ENCODE results near the gene OR2AK2.

Gene OR2AK2, protein sequence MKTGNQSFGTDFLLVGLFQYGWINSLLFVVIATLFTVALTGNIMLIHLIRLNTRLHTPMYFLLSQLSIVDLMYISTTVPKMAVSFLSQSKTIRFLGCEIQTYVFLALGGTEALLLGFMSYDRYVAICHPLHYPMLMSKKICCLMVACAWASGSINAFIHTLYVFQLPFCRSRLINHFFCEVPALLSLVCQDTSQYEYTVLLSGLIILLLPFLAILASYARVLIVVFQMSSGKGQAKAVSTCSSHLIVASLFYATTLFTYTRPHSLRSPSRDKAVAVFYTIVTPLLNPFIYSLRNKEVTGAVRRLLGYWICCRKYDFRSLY

DNA sequence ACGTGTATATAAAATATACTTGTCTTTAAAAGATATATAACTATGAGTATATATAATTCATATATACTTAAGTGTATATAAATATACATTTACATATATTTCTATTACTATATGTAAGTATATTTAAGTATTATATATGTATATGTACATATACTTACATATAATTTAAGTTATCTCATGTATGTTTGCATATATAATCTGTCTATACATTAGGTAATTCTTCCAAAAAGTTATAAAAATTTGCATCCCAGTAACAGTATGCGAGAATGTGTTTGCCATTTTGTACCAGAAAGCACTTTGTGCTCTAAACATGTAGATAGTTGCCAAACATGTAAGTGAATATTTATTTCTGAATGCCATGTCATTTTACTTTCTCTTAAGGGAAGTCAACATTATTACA is at the start of gene OR2AK2:
OR2AK2 (plus strand) TSS at position 301 of the 400 bp plus-strand sequence. CDS start 144 bp downstream, outside the sequence.
- DNase-seq (ENCODE audit: low read depth in 2 of 2), result no peak

DNA sequence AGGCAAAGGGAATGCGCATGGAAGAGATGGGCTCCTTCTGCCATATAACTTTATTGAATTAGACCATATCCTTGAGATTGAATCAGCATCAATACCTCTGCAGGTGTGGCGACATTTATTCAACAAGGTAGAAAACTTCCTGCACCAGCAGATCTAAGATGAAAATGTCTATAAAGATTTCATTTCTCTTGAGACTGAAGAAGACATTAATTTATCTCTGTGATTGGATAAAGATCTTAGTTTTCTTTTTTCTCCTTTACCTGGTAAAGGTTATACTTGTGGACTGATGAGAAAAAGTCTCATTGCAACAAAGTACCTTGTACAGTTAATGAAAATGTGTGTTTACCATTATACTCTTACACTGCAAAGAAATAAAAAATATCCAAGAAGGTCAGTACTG is 45.1 kb upstream of the OR2AK2 start, which contains the start of gene OR2T8:
OR2T8 (plus strand) TSS at position 301 of the 400 bp plus-strand sequence. CDS start 766 bp downstream, outside the sequence.
- no peak for DNase-seq (ENCODE audit: low read depth in 2 of 2)

DNA sequence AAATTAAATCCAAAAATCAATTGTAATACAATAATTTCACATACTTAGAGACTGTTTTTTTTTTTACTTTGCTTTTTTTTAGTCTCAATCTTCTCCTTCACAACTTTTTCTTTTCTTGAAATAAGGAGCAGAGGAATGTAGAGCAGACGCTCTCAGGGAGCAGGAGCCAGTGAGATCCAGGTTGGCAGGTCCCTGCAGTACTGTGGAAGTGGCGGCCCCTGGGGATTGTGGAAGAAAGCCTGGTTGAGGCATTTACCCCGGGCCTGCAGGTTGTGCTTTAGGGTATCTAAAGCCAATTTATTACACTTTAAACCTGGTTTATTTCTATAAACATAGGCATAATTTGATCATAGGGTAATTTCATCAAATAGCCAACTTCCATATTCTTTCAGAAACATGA is 41.1 kb upstream of the OR2AK2 start:
- no peak for DNase-seq (ENCODE audit: low read depth in 2 of 2)

DNA sequence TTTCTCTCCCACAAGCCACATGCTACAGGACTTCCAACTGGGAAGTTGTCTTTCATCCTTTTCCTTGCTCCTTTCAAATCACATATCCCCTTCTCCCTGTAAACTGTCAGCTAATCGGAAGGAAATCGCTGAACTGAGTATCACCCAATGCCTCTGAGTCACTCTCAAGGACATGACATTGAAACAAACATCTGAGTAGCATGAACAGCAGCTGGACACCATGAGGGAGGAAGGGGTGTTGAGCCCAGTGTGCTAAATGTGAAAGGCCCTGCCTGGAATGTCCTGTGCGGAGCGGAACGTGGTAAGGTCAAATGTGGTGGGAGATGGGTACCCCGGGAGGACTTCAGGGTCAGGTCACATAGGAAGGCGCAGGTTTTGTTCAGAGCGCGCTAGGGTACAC is 40.2 kb upstream of the OR2AK2 start, which contains the start of gene OR2AJ1:
OR2AJ1 (plus strand) TSS at position 22 of the 400 bp plus-strand sequence. CDS start 8,880 bp downstream, outside the sequence.
- DNase-seq (ENCODE audit: low read depth in 2 of 2), result no peak

DNA sequence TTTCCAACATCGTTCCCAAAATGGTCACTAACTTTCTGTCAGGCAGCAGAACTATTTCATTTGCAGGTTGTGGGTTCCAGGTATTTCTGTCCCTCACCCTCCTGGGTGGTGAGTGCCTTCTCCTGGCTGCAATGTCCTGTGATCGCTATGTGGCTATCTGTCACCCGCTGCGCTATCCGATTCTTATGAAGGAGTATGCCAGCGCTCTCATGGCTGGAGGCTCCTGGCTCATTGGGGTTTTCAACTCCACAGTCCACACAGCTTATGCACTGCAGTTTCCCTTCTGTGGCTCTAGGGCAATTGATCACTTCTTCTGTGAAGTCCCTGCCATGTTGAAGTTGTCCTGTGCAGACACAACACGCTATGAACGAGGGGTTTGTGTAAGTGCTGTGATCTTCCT is 31.0 kb upstream of the OR2AK2 start:
- no peak for DNase-seq (ENCODE audit: low read depth in 2 of 2)

DNA sequence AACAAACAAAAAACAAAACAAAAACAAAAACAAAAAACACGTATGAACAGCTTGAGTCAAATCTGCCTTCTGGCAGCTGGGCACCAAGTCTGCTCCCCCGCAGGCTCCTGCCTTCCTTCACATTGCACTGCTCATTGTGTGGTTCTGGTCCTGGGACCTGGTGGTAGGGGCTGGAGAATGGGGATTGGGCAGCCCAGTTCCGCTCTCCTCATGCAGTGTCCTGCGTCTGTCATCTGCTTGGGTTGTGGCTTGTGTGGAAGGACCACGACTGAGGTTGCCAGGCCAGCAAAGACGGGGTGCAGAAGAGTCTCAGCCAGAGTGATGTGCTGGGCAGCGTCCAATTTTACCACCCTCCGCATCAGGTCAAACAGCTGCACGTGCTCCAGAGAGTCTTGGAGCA is 29.3 kb upstream of the OR2AK2 start:
- DNase-seq (ENCODE audit: low read depth in 2 of 2), result no peak

DNA sequence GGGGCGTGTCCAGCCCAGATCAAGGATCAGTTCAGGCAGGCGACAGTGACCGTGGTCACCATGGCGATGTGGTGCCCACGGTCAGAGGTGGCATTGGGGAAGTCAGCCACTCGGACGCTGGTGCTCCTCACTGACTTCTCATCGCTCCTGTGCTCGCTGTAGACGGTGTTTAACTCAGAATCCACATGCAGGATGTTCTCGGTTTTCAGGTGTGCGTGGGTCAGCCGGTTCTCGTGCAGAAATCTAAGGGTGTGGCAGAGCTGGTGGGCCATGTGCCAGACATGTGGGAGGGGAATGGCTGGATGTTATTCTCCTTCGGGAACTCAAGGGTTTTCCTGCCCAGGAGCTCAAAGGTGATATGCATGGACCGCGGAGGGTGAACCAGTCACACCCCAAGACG is 28.6 kb upstream of the OR2AK2 start:
- no peak for DNase-seq (ENCODE audit: low read depth in 2 of 2)

DNA sequence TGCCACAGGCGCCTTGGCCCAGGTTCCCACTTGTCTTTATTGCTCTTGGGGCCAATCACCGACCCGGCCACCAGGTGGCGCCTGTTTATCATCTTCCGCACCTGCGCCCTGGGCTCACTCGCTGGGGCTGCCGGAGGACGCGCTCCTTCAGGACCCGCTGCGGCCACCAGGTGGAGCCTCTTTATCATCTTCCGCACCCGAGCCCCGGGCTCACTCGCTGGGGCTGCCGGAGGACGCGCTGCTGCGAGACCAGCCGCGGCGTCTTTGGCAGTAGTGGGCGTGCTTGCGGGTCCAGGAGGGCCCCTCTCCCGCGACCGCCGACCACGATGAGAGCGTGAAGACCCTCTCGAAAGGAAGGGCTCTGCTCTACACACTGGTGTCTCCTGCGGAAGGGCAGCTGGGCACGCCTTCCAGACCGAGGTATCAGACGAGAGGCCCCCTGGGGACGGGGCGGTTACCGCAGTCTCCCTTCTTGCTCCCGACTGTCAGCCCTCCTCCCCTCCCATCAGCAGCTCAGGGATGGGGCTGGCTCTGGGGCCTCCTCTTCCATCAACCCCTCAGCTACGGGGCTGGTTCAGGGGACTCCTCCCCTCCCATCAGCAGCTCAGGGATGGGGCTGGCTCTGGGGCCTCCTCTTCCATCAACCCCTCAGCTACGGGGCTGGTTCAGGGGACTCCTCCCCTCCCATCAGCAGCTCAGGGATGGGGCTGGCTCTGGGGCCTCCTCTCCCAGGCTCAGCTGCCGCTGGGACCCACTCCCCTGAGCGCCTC is 27.9 kb upstream of the OR2AK2 start:
- peak; percentile 91 to 93 for DNase-seq (ENCODE audit: low read depth in 2 of 2)

DNA sequence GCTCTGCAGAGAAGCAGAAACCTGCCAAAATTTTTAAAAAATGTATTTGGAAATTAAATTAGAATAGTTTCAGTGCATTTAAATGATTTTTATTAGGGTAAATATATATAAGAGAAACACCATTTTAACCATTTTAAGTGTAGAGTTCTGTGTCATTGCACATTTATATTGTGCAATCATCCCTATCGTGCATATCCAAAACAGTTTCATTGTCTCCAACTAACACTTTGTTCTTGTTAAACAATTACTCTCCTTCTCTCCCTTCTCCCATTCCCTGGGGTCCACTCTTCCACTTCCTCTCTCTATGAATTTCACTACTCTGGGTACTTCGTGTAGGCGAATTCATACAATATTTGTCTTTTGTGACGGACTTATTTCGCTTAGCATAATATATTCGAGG is 22.4 kb upstream of the OR2AK2 start:
- DNase-seq (ENCODE audit: low read depth in 2 of 2), result no peak

DNA sequence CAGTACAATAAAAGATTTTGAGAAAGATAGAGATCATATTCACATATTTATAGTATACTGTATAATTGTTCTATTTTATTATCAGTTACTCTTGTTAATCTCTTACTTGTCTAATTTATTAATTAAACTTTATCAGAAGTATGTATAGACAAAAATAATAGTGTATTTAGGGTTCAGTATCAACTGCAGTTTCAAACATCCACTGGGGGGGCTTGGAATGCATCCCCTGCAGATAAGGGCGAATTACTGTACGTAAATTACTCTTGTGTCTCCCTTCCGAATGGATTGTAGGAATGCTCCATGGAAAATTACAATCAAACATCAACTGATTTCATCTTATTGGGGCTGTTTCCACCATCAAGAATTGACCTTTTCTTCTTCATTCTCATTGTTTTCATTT is 16.5 kb upstream of the OR2AK2 start, which contains the start of gene OR2L8:
OR2L8 (plus strand) TSS at position 301 of the 400 bp plus-strand sequence; CDS start at position 301, 0 bp downstream.
- no peak for DNase-seq (ENCODE audit: low read depth in 2 of 2)

DNA sequence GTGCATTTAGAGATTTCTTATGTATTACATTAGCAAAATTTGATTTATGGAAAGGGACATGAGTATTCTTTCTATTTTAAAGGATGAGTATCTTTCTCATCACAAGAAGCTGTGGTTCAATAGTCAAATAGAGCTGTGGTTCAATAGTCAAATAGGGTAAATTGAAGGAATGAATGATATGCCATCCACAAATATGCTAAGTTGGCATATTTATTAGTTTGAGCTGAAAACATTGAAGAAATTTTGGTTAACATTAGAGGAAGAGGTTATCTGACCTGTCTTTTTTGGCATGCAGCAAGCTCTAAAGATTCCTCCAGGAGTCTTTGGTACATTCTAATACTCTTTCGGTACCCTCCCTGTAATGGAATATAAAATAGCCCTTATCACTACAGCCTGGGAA is 11.6 kb upstream of the OR2AK2 start:
- no peak for DNase-seq (ENCODE audit: low read depth in 2 of 2)

DNA sequence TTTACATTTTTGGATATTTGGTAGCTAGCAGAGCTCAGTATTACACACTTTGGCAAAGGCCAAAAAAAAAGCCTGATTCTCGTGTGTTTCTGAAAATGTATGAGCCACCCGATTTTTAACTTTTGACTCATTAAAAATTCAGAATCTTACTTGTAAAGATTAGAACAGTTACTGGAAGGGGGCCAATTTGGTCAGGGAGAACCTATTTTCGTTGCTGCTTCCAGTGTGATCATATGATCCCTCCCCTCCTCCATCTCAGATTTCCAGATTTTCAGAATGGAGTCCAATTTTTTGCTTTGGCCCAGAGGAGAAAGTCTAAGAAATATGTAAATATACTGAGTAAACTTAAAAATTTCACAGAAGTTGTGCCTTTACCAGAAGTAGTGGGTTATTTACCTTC is 3.2 kb upstream of the OR2AK2 start:
- DNase-seq (ENCODE audit: low read depth in 2 of 2), result no peak

DNA sequence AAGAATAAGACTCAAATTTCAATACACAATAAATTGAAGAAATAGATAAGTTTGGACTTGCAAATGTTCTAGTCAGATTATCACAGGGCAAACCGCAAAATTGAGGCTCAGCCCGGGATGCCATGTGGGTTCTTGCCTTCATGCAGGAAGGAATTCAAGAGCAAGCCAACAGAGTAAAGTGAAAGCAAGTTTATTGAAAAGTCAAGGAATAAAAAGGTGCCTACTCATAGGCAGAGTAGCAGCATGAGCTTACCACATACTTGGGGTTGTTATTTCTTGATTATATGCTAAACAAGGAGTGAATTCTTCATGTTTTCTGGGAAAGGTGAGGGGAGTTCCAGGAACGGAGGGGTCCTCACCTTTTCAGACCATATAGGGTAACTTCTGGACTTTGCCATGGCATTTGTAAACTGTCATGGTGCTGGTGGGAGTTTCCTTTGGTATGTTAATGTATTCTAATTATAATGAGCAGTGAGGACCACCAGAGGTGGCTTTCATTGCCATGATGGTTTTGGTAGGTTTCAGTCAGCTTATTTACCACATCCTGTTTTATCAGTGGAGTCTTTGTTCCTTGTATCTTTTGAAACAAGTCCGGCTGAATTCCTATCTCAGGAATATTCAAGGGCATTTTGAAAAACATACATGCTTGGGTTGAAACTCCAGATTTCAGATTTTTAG is 2.0 kb upstream of the OR2AK2 start:
- DNase-seq (ENCODE audit: low read depth in 2 of 2), result no peak

DNA sequence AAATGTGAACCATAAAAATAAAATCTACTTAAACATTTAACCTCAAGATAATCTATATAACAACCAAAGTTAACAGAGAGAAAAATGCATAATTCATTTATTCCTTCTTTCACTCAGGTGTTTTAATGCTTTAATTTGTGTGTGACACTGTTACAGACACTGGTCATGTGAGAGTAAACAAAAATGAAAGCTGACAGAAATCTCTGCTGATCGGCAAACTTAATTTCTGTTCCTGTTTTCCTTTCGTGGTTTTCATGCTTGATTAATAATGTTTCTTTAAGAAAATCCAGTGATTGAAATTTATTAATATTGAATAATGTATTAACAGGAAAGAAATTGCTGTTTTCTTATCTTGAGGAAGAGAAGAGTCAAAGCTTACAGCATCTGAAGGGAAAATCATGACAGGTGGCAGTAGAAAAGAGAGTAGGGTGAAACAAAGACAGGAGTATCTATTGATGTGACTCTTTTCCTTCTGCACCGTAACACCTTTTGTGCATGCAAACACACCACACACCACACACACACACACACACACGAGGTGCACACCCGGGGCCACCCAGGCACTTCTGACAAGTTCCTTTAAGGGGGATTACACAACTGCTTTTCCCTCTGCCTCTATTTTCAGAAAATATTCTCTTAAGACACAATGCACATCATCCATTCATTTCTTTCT is 1.6 kb downstream of the OR2AK2 start:
- DNase-seq (ENCODE audit: low read depth in 2 of 2), result no peak

DNA sequence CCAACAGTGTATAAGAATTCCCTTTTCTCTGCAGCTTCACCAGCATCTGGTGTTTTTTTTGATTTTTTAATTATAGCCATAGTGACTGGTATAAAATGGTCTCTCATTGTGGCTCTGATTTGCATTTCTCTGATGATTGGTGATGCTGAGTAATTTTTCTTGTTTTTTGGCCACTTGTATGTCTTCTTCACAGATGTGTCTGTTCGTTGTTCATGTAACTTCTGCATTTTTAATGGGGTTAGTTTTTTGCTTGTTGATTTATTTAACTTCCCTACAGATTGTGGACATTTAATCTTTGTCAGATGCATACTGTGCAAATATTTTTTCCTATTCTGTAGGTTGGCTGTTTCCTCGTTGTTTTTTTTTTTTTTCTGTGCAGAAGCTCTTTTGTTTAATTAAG is 28.0 kb downstream of the OR2AK2 start:
- no peak for DNase-seq (ENCODE audit: low read depth in 2 of 2)

DNA sequence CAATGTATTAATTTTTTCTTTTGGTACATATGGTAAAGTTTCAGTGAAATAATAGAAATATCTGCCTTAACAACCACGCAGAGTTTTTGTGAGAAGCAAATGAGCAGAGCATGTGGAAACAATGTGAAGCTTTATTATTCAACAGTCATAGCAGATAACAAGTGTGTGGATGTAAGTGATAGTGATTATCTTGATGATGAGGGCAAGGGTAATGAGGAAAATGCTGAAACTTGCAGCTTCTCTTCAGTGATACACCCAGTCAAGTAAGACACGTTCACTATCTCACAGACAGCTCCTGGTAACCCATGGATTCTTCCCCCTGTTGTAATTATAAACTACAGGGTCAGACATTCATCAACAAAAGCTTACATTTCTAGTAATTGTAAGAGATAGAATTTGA is 33.8 kb downstream of the OR2AK2 start:
- no peak for DNase-seq (ENCODE audit: low read depth in 2 of 2)

DNA sequence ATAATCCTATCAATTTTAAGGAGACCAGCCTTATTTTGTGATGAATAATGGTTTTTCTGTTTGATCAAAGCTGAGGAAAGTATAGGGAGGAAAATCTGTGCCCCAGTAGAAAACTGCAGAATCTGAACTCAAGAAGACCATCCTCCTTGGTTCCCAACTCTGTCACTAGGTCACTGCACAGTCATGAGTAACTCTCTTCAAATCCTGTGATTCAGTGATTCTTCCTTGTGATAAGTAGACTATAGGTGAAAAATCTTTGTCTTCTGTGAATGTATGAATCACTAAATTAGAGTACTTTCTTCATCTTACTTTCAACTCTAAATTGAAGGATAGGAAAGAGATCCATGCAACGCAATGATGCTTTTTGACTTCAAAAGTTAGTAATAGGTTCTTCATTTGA is 35.1 kb downstream of the OR2AK2 start:
- DNase-seq (ENCODE audit: low read depth in 2 of 2), result no peak

DNA sequence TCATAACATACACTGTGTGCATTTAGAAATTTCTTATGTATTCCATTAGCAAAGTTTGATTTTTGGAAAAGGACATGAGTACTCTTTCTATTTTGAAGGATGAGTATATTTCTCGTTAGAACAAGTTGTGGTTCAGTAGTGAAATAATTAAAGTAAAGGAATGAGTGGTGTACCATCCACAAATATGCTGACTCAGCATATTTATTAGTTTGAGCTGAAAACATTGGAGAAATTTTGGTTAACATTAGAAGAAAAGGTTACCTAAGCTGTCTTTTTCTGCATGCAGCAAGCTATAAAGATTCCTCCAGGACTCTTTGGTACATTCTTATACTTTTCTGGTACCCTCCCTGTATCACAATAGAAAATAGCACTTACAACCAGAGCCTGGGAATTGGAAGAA is 42.7 kb downstream of the OR2AK2 start:
- DNase-seq (ENCODE audit: low read depth in 2 of 2), result no peak

DNA sequence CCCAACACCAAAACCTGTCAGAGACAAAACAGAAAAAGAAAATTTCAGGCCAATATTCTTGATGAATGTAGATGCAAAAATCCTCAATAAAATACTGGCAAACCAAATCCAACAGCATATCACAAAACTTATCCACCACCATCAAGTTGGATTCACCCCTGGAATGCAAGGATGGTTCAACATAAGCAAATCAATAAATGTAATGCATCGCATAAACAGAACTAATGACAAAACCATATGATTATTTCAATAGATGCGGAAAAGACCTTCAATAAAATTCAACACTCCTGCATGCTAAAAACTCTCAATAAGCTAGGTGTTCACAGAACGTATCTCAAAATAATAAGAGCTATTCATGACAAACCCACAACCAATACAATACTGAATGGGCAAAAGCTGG is 44.6 kb downstream of the OR2AK2 start:
- no peak for DNase-seq (ENCODE audit: low read depth in 2 of 2)

DNA sequence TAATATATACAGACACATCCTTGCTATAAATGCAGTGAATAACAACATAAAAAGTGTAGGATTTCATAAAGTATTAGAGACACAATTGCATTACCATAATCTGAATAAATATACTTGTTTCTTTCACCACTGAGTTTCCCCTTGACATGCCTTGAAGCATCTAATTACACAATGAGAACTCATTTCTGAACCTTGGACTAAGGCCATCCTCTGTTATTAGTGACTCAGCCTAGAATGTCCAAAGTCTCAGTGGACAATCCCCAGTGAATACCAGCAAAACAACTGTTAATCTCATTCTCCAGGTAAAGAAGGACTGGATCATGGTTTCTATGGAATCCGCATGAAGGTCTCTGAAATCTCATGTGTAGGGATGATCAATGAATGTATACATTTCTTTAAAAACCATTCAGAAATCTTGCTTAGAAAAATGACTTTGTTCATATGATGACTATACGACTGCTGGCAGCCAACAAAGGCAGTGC is 48.2 kb downstream of the OR2AK2 start, which contains the start of gene OR2L5:
OR2L5 (plus strand) TSS at position 432 of the 482 bp plus-strand sequence. CDS start 8,288 bp downstream, outside the sequence.
- no peak for DNase-seq (ENCODE audit: low read depth in 2 of 2)

DNA sequence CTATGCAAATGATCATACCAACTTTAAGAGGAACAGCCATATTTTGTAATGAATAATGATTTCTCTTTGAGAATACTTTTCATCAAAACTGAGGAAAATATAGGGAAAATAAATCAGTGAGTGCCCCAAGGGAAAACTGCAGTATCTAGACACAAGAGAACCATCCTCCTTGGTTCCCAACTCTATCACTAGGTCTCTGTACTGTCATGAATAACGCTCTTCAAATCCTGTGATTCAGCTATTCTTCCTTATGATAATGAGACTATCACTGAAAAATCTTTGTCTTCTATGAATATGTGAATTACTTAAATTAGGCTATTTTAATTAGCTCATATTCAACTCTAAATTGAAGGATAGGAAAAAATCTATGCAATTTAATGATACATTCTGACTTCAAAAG is 50.8 kb downstream of the OR2AK2 start:
- no peak for DNase-seq (ENCODE audit: low read depth in 2 of 2)

Measured in activated CD4-positive, alpha-beta T cell treated with anti-CD3 and anti-CD28 coated beads for 24 hours (primary cell).